ENCODE results near the gene RTN4R. TPM values are rescaled to one million over a fixed set of nuclear protein-coding genes. Genes with fewer than 3 reads are reported as not detected.

RTN4R gene
- total and polyA plus RNA-seq, 9 of the 15 experiments (the other 6 are each of a cell fraction or from before 2014, with no cell fraction given): 0.04 to 2.8 (median 1.4) TPM; not detected in 3

GRCh38 chr22:20228055-20228938 is 39.8 kb downstream of the RTN4R start (continued):
- TF ChIP-seq, protein P1, sequence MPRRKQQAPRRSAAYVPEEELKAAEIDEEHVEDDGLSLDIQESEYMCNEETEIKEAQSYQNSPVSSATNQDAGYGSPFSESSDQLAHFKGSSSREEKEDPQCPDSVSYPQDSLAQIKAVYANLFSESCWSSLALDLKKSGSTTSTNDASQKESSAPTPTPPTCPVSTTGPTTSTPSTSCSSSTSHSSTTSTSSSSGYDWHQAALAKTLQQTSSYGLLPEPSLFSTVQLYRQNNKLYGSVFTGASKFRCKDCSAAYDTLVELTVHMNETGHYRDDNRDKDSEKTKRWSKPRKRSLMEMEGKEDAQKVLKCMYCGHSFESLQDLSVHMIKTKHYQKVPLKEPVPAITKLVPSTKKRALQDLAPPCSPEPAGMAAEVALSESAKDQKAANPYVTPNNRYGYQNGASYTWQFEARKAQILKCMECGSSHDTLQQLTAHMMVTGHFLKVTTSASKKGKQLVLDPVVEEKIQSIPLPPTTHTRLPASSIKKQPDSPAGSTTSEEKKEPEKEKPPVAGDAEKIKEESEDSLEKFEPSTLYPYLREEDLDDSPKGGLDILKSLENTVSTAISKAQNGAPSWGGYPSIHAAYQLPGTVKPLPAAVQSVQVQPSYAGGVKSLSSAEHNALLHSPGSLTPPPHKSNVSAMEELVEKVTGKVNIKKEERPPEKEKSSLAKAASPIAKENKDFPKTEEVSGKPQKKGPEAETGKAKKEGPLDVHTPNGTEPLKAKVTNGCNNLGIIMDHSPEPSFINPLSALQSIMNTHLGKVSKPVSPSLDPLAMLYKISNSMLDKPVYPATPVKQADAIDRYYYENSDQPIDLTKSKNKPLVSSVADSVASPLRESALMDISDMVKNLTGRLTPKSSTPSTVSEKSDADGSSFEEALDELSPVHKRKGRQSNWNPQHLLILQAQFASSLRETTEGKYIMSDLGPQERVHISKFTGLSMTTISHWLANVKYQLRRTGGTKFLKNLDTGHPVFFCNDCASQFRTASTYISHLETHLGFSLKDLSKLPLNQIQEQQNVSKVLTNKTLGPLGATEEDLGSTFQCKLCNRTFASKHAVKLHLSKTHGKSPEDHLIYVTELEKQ (CRISPR knock-in tag; IDR thresholded peaks at IDR 0.05): no peak

DNA sequence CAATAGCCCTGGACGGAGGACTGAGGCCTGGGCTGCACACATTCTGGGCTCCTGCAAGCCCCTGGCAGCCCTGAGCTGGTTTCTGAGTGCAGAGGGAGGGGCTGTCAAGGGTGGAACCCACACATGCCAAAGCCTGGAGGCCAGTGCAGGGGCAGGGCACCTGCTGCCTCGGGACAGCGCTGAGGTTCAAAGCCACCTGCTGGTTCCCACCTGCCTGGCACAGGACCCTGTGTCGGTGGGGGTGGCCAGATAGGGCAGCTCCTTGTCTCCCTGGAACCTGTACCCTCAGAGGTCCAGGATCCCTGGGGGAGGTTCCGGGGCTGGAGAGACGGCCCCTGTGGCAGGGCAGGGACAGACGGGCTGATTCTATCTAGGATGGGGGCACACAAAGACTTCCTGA is 40.8 kb downstream of the RTN4R start:
- Histone ChIP-seq H3K4me3 (no peak overlapping the region), H4K20me1 (replicated peaks; ENCODE audit: control insufficient read depth, insufficient read depth, low read length) (peaks cover 34% of the 10 kb centered on the region), H3K9me1 (ENCODE audit: control insufficient read depth, insufficient read depth, low read length) (peaks cover 7% of the 10 kb centered on the region), H3K4me1 (replicated peaks in 1 of 2; ENCODE audit: control insufficient read depth in 2 of 2, insufficient read depth in 2 of 2, low read length in 2 of 2) (peaks cover 0 to 40% of the 10 kb centered on the region in 2 experiments; a peak in 1 of 5 replicates), H3K36me3 (ENCODE audit: control insufficient read depth, insufficient read depth, low read length) (no peaks in the 10 kb centered on the region), H3K9me3 (replicated peaks; ENCODE audit: control insufficient read depth, insufficient read depth, low read depth, low read length) (peaks cover 14% of the 10 kb centered on the region; the same call in 1 of the 2 replicates), H3K27me3 (ENCODE audit: control insufficient read depth in 2 of 2, insufficient read depth in 2 of 2, low read length in 2 of 2) (peaks cover 54 to 95% of the 10 kb centered on the region in 2 experiments; a peak in 4 of 5 replicates), H2AFZ (ENCODE audit: low read depth, low read length) (no peak overlapping the region), H3K4me2 (ENCODE audit: insufficient read depth, low read length) (no peak overlapping the region), H3K9ac (ENCODE audit: insufficient read depth in 1 of 2, low read depth in 2 of 2, low read length in 2 of 2) (peak overlapping the region in 1 of 2 experiments; percentile 32; a peak in 2 of 4 replicates), H3K27ac (ENCODE audit: extremely low read depth, low read depth, low read length) (no peak overlapping the region), H3K79me2 (ENCODE audit: control insufficient read depth, insufficient read depth, low read length) (no peaks in the 10 kb centered on the region)
- 2% methylated on average over 7 of the region's 7 CpGs for WGBS (ENCODE audit: insufficient coverage, low coverage, missing lambda C conversion rate)
- in situ Hi-C loops (cut with MboI) (no loop called here), intact Hi-C loops (cut with micrococcal nuclease) (no loop called here)
- CTCF ChIA-PET (ENCODE audit: low intra/inter-chr PET ratio): no interaction called here
- ATAC-seq (no peak), DNase-seq (ENCODE audit: extremely low read depth in 1 of 4, low spot score in 3 of 4) (no peak), FAIRE-seq (no peak)
- TF ChIP-seq TAF15 (IDR thresholded peaks at IDR 0.05; ENCODE audit: low read depth, low read length) (no peak), MYNN (IDR thresholded peaks at IDR 0.05) (no peak), MYNN (CRISPR knock-in tag; IDR thresholded peaks at IDR 0.05) (0 out of 2 replicates have a peak, but pooled peaks have one; percentile 6), MCM3 (IDR thresholded peaks at IDR 0.05) (0 out of 2 replicates have a peak, but pooled peaks have one; percentile 3), CEBPG (CRISPR knock-in tag; IDR thresholded peaks at IDR 0.05) (0 out of 2 replicates have a peak, but pooled peaks have one; percentile 10), CEBPG (tag; conservative IDR thresholded peaks at IDR 0.05 in 1 of 2, IDR thresholded peaks at IDR 0.05 in 1 of 2) (no peak), RBM22 (IDR thresholded peaks at IDR 0.05; ENCODE audit: low read depth, low read length, poor library complexity, severe bottlenecking) (no peak), USF1 (CRISPR knock-in tag; IDR thresholded peaks at IDR 0.05) (peak; percentile 37; the same call in 1 of the 2 replicates), ZNF583 (CRISPR knock-in tag; IDR thresholded peaks at IDR 0.05) (no peak)
- BruUV-seq (replicated peaks): no TSS peak
- POLR2A ChIA-PET: interaction anchor here (0.6 to 5.0 kb wide), 7 partner anchors 11 to 178 kb away, joined by 3 to 30 read pairs (median 3); no protein-coding TSS in a partner anchor

Data from K562 (cell line).